Activated T-helper 2 cell treated with anti-CD3 and anti-CD28 coated beads, Interferon-gamma antibody, Interleukin-2, Interleukin-4, amounts not matched to agents 10 μg/mL and 5 μg/mL and 100 μg/mL, durations not matched to agents 14 hours and 24 hours and 36 hours (primary cell): ENCODE results near the gene MAPK10. TPM values are rescaled to one million over a fixed set of nuclear protein-coding genes. Genes with fewer than 3 reads are reported as not detected.
"Not testable (repeated sequence)": the region's sequence is repeated elsewhere in the genome, so short reads cannot be mapped to it uniquely, and the experiment has no call there.

Experiments
- DNase-seq: peaks from one replicate; pipeline ENCODE4 v3.0.0; 2021; ENCODE audit warnings: low spot score
- H3K27ac Mint-ChIP-seq: one replicate; pipeline ENCODE4 v1.8.0; 2021; ENCODE audit warnings: mixed read lengths
- H3K27me3 Mint-ChIP-seq: one replicate; pipeline ENCODE4 v1.8.0; 2021; ENCODE audit warnings: low read depth, mixed read lengths
- H3K36me3 Mint-ChIP-seq: one replicate; pipeline ENCODE4 v1.8.0; 2021; ENCODE audit warnings: low read depth, mixed read lengths
- H3K4me1 Mint-ChIP-seq: one replicate; pipeline ENCODE4 v1.8.0; 2021; ENCODE audit warnings: low read depth, mixed read lengths
- H3K4me3 Mint-ChIP-seq: one replicate; pipeline ENCODE4 v1.8.0; 2021; ENCODE audit warnings: low read depth, mild to moderate bottlenecking, moderate library complexity, mixed read lengths
- H3K9me3 Mint-ChIP-seq: one replicate; pipeline ENCODE4 v1.8.0; 2021; ENCODE audit warnings: mixed read lengths
- intact Hi-C: fragments of 100-400 bp; cut with micrococcal nuclease; formaldehyde crosslinking; loops from one replicate; pipeline ENCODE4 v1.15.1; 2023
- total RNA-seq: library from RNA; stranded (reverse); gene quantifications from 2 replicates; pipeline ENCODE4 v1.2.3, GENCODE V29; 2022

MAPK10 gene
- total RNA-seq, 1 donor from 2014 or later, result not detected

DNA sequence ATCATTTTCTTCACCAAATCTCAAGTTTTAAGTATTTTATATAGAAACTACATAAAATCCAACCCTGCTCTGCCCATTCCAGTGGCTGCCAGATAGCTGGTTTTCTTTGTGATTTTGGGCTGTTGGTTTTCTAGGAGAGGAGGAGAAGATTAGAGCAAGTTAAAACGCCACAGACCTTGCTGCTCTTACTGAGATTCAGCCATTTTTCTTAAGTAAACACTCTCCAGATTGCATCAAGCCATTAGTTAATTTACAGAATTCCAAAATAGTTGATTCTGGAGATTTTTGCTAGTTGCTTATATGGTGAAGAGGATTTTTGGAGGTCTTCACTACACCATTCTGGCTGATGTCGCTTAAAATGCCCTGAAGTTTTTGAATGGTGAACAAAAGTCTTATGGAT is 366.2 kb downstream of the MAPK10 start:
- intact Hi-C loops, result no loop called here
- Mint-ChIP-seq H3K4me3 (no peak overlapping the region), H3K27ac (no peak overlapping the region)

GRCh38 chr4:85986266-85986665 is 373.6 kb downstream of the MAPK10 start:
- no peaks in the 10 kb centered on the region for H3K27me3 Mint-ChIP-seq
- no peak overlapping the region for H3K27ac Mint-ChIP-seq
- intact Hi-C loops, result no loop called here
- no peaks in the 10 kb centered on the region for H3K36me3 Mint-ChIP-seq
- no peaks in the 10 kb centered on the region for H3K9me3 Mint-ChIP-seq
- H3K4me1 Mint-ChIP-seq, result no peaks in the 10 kb centered on the region
- no peak for DNase-seq
- no peak overlapping the region for H3K4me3 Mint-ChIP-seq

More for the DNA sequence above, 366.2 kb downstream of the MAPK10 start:
- Mint-ChIP-seq H3K4me1 (no peaks in the 10 kb centered on the region), H3K36me3 (no peaks in the 10 kb centered on the region), H3K27me3 (no peaks in the 10 kb centered on the region), H3K9me3 (no peaks in the 10 kb centered on the region)
- DNase-seq, result no peak

- Mint-ChIP-seq H3K4me3 (no peak overlapping the region), H3K36me3 (no peaks in the 10 kb centered on the region), H3K27me3 (no peaks in the 10 kb centered on the region), H3K27ac (no peak overlapping the region), H3K4me1 (no peaks in the 10 kb centered on the region), H3K9me3 (no peaks in the 10 kb centered on the region)
- intact Hi-C loops, result no loop called here
- DNase-seq, result no peak
These were observed 380.6 kb downstream of the MAPK10 start for GRCh38 chr4:85979276-85979675.

- Mint-ChIP-seq H3K27me3 (no peaks in the 10 kb centered on the region), H3K4me1 (no peaks in the 10 kb centered on the region)
- intact Hi-C loops, result no loop called here
These were observed 389.3 kb downstream of the MAPK10 start for GRCh38 chr4:85970535-85970934.

GRCh38 chr4:85968945-85969819 is 390.7 kb downstream of the MAPK10 start:
- Mint-ChIP-seq H3K36me3 (no peaks in the 10 kb centered on the region), H3K27me3 (no peaks in the 10 kb centered on the region), H3K4me3 (no peak overlapping the region), H3K27ac (no peak overlapping the region), H3K9me3 (no peaks in the 10 kb centered on the region), H3K4me1 (no peaks in the 10 kb centered on the region)
- DNase-seq, result no peak
- intact Hi-C loops, result loop anchor here (10.0 kb wide), 1 partner anchor 824 kb away; no protein-coding TSS in a partner anchor

More at GRCh38 chr4:85970535-85970934, 389.3 kb downstream of the MAPK10 start:
- Mint-ChIP-seq H3K27ac (no peak overlapping the region), H3K9me3 (no peaks in the 10 kb centered on the region), H3K4me3 (no peak overlapping the region), H3K36me3 (no peaks in the 10 kb centered on the region)
- DNase-seq, result no peak

DNA sequence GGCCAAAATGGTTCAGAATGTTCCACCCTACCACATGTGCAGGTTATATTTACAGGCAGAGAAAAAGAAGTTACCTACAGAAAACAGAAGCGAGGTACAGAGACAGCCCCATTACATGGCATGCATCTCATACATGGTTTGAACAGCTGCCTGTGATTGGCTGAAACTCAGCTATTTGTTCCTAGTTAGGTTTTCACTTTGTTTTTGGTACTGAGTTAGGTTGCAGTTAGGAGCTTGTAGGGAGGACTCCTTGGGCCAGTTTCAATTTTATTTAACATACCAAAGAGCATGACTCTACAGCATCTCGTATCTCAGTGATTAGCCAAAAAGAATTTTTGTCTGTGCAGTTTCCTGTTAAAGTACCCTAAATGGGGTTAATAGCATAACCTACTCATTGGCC is 392.0 kb downstream of the MAPK10 start:
- DNase-seq, result no peak
- Mint-ChIP-seq H3K27me3 (no peaks in the 10 kb centered on the region), H3K9me3 (no peaks in the 10 kb centered on the region), H3K27ac (no peak overlapping the region), H3K4me3 (no peak overlapping the region), H3K4me1 (no peaks in the 10 kb centered on the region), H3K36me3 (no peaks in the 10 kb centered on the region)
- intact Hi-C loops, result loop anchor here (10.0 kb wide), 1 partner anchor 823 kb away; no protein-coding TSS in a partner anchor

- intact Hi-C loops, result loop anchor here (10.0 kb wide), 1 partner anchor 822 kb away; no protein-coding TSS in a partner anchor
- Mint-ChIP-seq H3K4me1 (no peaks in the 10 kb centered on the region), H3K9me3 (no peaks in the 10 kb centered on the region), H3K27me3 (no peaks in the 10 kb centered on the region), H3K27ac (no peak overlapping the region), H3K4me3 (no peak overlapping the region), H3K36me3 (no peaks in the 10 kb centered on the region)
- no peak for DNase-seq
These were observed 393.5 kb downstream of the MAPK10 start for GRCh38 chr4:85966373-85966772.

DNA sequence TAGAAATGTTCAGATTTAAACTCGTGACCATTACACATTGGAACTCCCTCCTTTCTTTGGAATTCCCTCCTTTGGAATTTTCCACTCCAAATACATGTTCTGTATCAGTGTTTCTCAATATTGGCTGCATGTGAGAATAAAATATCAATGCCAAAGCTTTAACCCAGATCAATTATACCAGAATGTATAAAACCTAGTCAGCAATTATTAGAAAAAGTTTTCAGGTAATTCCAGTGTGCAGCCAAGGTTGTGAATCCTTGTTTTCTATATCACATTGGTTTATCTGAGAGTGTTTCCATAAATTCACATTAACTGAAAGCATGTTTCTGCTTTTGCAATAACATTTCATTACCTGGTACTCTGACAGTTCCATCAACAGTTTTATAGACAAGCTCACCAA is 394.3 kb downstream of the MAPK10 start:
- Mint-ChIP-seq H3K4me3 (no peak overlapping the region), H3K27ac (no peak overlapping the region), H3K27me3 (no peaks in the 10 kb centered on the region), H3K36me3 (no peaks in the 10 kb centered on the region), H3K9me3 (no peaks in the 10 kb centered on the region), H3K4me1 (no peaks in the 10 kb centered on the region)
- intact Hi-C loops, result loop anchor here (10.0 kb wide), 1 partner anchor 821 kb away; no protein-coding TSS in a partner anchor
- no peak for DNase-seq

GRCh38 chr4:85965017-85965416 is 394.8 kb downstream of the MAPK10 start:
- H3K27me3 Mint-ChIP-seq, DNase-seq, H3K4me3 Mint-ChIP-seq, H3K36me3 Mint-ChIP-seq, H3K4me1 Mint-ChIP-seq, H3K27ac Mint-ChIP-seq, H3K9me3 Mint-ChIP-seq: not testable (repeated sequence)
- intact Hi-C loops, result loop anchor here (10.0 kb wide), 1 partner anchor 820 kb away; no protein-coding TSS in a partner anchor

DNA sequence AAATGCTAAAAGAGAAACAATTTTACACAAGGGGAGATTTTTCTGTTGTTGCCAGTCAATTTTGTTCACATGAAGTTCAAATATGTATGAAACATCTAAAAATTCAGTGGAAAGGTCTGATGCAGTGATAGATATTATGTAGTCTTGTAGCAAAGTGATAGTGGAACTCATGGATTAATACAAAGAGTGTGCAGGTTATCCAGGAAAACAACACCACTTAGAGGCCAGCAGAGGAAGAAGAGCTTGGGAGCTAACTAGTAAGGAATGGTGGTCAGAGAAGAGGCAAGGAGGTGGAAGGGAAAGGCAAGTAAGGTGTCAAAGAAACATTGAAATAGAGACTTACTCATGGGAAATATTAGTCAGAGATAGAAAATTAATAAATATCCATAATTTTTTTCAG is 395.6 kb downstream of the MAPK10 start:
- no peaks in the 10 kb centered on the region for H3K27me3 Mint-ChIP-seq
- H3K9me3 Mint-ChIP-seq, result no peaks in the 10 kb centered on the region
- no peaks in the 10 kb centered on the region for H3K36me3 Mint-ChIP-seq
- no peak overlapping the region for H3K27ac Mint-ChIP-seq
- intact Hi-C loops, result loop anchor here (10.0 kb wide), 1 partner anchor 819 kb away; no protein-coding TSS in a partner anchor
- no peak overlapping the region for H3K4me3 Mint-ChIP-seq
- H3K4me1 Mint-ChIP-seq, result no peaks in the 10 kb centered on the region
- DNase-seq, result no peak

DNA sequence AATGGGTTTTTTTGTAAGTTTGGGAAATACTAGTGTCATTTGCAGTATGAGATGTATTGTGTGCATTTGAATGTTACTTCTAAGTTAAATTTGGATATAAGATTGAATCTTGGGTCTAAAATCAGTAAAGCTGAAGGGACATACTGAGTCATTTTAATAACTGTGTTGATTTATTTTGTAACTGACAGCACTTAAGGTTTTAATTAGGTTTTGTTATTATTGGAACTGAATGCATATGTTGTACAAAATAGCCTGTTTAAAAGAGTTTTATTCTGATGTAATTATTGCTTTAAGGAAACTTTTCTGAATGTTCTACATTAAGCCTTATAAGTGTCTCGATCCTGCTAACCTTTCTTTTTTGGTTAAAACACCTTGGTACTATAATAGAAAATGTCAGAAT is 396.6 kb downstream of the MAPK10 start:
- H3K4me1 Mint-ChIP-seq, result no peaks in the 10 kb centered on the region
- no peaks in the 10 kb centered on the region for H3K9me3 Mint-ChIP-seq
- H3K36me3 Mint-ChIP-seq, result no peaks in the 10 kb centered on the region
- H3K27me3 Mint-ChIP-seq, result no peaks in the 10 kb centered on the region
- H3K27ac Mint-ChIP-seq, result no peak overlapping the region
- H3K4me3 Mint-ChIP-seq, result no peak overlapping the region
- intact Hi-C loops, result loop anchor here (10.0 kb wide), 1 partner anchor 818 kb away; no protein-coding TSS in a partner anchor
- no peak for DNase-seq

- intact Hi-C loops, result loop anchor here (10.0 kb wide), 1 partner anchor 817 kb away; no protein-coding TSS in a partner anchor
- no peaks in the 10 kb centered on the region for H3K36me3 Mint-ChIP-seq
- H3K4me3 Mint-ChIP-seq, result no peak overlapping the region
- DNase-seq, result no peak
- H3K9me3 Mint-ChIP-seq, result no peaks in the 10 kb centered on the region
- no peak overlapping the region for H3K27ac Mint-ChIP-seq
- no peaks in the 10 kb centered on the region for H3K4me1 Mint-ChIP-seq
- no peaks in the 10 kb centered on the region for H3K27me3 Mint-ChIP-seq
These were observed 398.0 kb downstream of the MAPK10 start for GRCh38 chr4:85961887-85962286.

DNA sequence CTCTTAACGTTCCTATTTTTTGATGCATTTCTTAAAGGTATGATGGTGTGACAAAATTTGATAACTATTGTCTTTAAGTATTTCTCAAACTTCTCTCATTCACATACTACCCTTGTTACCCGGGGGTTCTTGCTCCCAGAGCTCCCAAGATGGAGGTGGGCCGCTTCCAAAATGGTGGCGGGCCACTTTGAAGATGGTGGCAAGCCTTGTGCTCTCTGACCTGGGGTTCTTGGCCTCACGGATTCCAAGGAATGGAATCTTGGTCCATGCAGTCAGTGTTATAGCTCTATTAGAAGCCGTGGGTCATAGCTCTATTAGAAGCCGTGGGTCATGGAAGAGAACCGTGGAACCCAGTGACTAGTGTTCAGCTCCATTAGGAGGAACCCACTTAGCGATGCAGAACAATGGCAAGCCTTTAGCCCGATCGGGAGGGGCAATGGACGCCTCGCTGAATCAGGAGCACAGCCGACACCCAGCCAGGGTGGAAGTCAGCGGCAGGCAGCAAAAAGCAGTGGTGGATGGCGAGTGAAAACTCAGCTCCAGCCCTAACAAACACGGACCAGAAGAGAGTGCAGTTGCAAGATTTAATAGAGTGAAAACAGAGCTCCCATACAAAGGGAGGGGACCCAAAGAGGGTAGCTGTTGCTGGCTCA is 403.4 kb downstream of the MAPK10 start:
- Mint-ChIP-seq H3K27me3 (no peaks in the 10 kb centered on the region), H3K36me3 (no peaks in the 10 kb centered on the region), H3K27ac (no peak overlapping the region), H3K9me3 (no peaks in the 10 kb centered on the region), H3K4me3 (no peak overlapping the region), H3K4me1 (no peaks in the 10 kb centered on the region)
- DNase-seq, result no peak
- intact Hi-C loops, result no loop called here
